Measurements from ENCODE around the gene RND3. TPM values are rescaled to one million over a fixed set of nuclear protein-coding genes. Genes with fewer than 3 reads are reported as not detected.

RND3 gene
- total RNA-seq, 2 experiments from 2014 or later: not detected

DNA sequence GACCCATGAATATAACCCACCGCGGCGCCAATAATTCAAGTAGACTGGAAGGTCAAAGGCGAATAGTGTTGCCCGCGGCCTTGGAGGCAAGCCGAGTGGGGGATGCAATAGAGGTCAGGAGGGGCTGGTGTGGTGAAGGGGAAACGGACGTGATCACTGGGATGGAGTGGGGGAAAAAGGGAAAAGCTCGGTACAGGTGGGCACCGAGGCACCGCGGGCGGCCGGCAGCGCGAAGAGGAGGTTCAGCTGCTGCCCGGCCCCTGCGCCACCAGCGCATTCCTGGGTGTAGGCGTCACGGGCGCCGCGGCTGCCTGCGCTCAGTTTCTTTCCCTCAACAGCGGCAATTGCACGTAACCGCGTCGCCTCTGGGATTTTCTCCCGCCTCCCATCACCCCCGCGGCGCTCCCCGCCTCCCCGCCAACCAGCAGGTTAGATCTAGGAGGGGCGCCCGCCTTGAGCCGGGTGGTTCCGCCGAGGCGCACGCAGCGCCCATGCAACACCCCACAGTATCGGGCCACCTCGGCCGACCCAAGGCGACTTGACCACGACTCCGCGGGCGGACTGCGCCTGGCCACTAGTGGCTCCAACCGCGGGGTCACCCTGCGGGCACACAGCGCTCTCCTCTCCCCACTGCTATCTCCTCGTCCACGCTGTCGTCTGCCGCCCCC, 1.5 kb downstream of the RND3 start:
- POLR2A ChIA-PET: no interaction called here
- DNase-seq: no peak
- H3K36me3 Mint-ChIP-seq (ENCODE audit: low read depth): peaks cover 3% of the 10 kb centered on the region
- H3K4me1 Mint-ChIP-seq: peaks cover 11% of the 10 kb centered on the region
- no peaks in the 10 kb centered on the region for H3K9me3 Mint-ChIP-seq
- peaks cover 57% of the 10 kb centered on the region for H3K27me3 Mint-ChIP-seq
- CTCF ChIA-PET: no interaction called here
- peak overlapping the region; percentile 27 for H3K4me3 Mint-ChIP-seq
- no peak overlapping the region for H3K27ac Mint-ChIP-seq

DNA sequence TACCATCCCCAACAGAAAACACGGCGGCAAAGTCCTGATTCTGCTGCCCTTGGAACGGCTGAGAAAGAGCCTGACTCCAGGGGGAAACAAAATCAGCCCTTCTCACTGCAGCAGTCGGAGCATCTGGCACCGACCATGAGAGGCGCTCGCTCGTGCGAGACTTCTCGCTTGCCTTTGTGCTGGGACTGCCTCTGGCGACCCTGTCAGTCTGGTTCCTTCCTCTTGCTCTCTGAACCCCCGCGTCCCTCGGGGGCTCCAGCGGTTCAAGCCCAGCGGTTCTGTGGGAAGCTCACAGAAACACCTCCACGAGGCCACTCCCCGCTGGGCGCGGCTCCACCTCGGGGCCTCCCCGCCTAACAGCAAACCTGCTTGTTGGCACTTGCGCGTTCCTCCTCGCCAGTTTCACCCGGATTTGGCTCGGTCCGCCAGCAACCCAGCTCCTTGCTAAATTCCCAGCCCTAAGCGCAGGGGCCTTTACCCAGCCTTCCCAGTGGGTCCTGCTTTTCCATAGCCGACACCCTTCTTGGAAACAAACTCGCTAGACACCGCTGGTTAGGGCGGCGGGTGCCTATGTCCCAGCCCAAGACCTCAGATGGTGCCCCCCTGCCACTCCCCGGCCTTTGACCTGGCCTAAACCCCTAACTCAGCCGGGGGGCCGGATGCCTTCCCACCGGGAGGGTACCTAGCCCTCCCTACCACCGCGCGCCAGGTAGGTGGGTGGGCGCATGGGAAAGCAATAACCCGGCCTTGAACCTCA, 2.2 kb downstream of the RND3 start:
- ChIA-PET POLR2A (no interaction called here), CTCF (no interaction called here)
- Mint-ChIP-seq H3K27me3 (peaks cover 57% of the 10 kb centered on the region), H3K9me3 (no peaks in the 10 kb centered on the region), H3K4me1 (peaks cover 11% of the 10 kb centered on the region), H3K4me3 (no peak overlapping the region), H3K27ac (no peak overlapping the region), H3K36me3 (ENCODE audit: low read depth) (peaks cover 3% of the 10 kb centered on the region)
- DNase-seq: no peak

DNA sequence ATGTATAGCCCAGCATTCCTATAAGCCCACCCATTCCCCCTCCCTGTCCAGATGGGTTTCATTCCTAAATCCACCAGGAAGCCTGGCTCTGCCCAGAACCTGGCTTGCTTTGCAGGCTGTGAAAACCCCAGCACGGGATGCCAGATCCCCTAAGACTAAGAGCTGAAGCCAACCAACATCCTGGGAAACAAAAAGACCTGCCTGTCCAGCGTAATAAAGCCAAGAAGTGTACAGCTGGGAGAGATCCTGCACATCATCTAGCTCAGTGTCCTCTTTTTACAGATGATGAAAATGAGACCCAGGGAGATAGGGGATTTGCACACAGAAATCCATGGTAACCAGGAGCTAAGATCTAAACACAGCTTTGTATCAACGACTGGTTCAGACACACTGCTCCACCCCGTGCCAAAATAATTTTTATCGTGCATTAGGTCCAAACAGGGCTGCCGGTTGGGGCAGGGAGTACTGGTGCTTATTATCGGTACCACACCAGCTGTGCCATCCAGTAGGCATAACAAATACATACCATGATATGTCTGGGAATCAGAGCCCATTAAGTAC, 2.9 kb downstream of the RND3 start:
- H3K36me3 Mint-ChIP-seq (ENCODE audit: low read depth): peaks cover 3% of the 10 kb centered on the region
- peaks cover 54% of the 10 kb centered on the region for H3K27me3 Mint-ChIP-seq
- H3K27ac Mint-ChIP-seq: no peak overlapping the region
- no peak for DNase-seq
- H3K9me3 Mint-ChIP-seq: no peaks in the 10 kb centered on the region
- CTCF ChIA-PET: no interaction called here
- POLR2A ChIA-PET: no interaction called here
- peaks cover 11% of the 10 kb centered on the region for H3K4me1 Mint-ChIP-seq
- no peak overlapping the region for H3K4me3 Mint-ChIP-seq

DNA sequence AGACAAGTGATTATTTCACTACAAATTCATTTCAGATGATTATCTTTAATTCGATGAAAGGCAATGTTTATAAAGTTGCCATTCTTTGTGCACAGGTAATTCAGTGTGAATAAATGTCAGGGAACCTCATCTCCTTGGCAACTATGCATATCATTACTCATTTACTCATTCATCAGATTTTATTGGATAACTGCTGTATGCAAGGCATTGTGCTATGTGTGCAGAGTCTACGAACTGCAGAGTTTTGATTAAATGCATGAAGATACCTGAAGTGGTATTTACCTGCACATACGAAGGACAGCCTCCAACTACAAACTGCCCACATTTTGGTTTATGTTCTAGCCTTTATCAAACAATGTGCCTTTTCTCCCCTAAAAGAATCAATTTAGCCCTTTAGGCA, 3.5 kb downstream of the RND3 start:
- ChIA-PET CTCF (no interaction called here), POLR2A (no interaction called here)
- peaks cover 53% of the 10 kb centered on the region for H3K27me3 Mint-ChIP-seq

DNA sequence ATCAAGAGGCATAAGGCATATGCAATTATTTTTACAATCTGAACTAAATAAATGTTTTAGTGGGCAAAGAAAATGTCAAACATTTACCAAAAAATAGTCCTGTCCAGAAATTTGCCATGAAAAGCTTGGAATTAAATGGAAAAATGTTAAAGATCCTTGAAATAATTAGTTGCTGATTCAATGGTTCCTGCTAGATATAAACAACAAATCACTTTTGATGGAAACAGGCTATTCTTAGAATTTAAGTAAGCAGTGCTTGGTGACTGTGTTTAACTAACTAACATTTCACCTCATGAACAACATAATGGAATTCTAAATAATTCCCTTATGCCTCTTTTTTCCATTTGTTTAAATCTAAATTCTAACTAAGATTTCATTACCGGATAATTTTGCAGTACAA, 3.9 kb downstream of the RND3 start:
- Mint-ChIP-seq H3K27me3 (peaks cover 51% of the 10 kb centered on the region), H3K27ac (no peak overlapping the region), H3K4me1 (peaks cover 11% of the 10 kb centered on the region), H3K4me3 (no peak overlapping the region), H3K36me3 (ENCODE audit: low read depth) (peaks cover 3% of the 10 kb centered on the region), H3K9me3 (no peaks in the 10 kb centered on the region)
- ChIA-PET POLR2A (no interaction called here), CTCF (no interaction called here)
- DNase-seq: no peak

More for the DNA sequence above, 3.5 kb downstream of the RND3 start:
- Mint-ChIP-seq H3K27ac (no peak overlapping the region), H3K4me1 (peaks cover 11% of the 10 kb centered on the region), H3K9me3 (no peaks in the 10 kb centered on the region), H3K4me3 (no peak overlapping the region), H3K36me3 (ENCODE audit: low read depth) (peaks cover 3% of the 10 kb centered on the region)
- no peak for DNase-seq

DNA sequence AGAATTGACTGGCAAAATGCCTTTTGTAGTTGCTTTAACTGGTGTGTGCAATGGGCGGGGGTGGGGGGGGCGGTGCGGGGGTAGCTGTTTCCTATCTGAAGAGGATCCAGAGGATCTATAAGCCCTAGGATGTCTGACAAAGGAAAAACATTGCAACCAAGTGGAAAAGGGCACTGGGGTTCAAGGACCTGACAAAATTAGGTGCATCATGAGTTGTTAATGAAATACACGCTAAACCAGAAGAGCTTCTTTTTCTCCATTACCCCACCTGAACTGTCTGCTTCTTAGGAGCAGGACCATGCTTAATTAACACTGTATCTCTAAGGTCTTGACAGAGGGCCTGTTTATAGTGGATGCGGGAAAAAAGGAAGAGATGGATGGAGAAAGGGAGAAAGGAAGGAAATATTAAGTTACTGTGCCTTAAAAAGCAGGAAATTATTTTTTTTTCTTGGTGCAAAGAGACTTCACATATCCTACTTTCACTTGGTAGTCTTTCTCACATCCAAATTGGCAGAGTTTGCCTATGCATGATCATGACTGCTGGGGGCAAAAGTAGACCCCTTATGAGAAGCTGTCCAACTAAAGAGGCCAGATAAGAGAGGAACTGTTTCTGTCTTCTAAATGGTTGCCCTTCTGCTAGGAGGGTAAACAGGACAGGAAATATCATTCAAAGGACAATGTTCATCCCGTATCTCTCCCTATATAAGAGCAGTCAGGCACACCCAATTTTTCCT, 4.6 kb downstream of the RND3 start:
- CTCF ChIA-PET: no interaction called here
- H3K36me3 Mint-ChIP-seq (ENCODE audit: low read depth): peaks cover 3% of the 10 kb centered on the region
- POLR2A ChIA-PET: no interaction called here
- H3K27me3 Mint-ChIP-seq: peaks cover 44% of the 10 kb centered on the region
- DNase-seq: no peak
- no peak overlapping the region for H3K27ac Mint-ChIP-seq
- H3K9me3 Mint-ChIP-seq: no peaks in the 10 kb centered on the region
- H3K4me1 Mint-ChIP-seq: peaks cover 11% of the 10 kb centered on the region
- no peak overlapping the region for H3K4me3 Mint-ChIP-seq

DNA sequence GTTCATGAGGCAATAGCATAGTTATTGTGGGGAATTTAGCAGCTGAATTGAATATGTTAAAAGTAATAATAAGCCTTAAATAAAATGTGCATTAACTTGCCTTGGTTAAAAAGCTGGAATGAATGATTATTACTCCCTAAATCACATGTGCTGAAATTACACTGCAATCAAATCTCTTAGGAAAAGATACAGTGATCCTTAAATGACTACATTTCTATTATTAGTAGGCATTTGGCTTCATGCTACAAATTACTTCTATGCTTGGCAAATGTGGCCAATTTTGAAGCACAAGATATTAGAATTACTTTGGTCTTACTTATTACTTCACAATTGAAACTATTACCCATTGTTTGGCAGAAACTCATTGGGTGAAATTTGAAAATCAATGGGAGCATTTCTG, 5.4 kb downstream of the RND3 start:
- Mint-ChIP-seq H3K27me3 (peaks cover 38% of the 10 kb centered on the region), H3K4me3 (no peak overlapping the region), H3K36me3 (ENCODE audit: low read depth) (peaks cover 3% of the 10 kb centered on the region), H3K4me1 (peaks cover 10% of the 10 kb centered on the region), H3K9me3 (no peaks in the 10 kb centered on the region), H3K27ac (no peak overlapping the region)
- DNase-seq: no peak
- ChIA-PET CTCF (no interaction called here), POLR2A (no interaction called here)

DNA sequence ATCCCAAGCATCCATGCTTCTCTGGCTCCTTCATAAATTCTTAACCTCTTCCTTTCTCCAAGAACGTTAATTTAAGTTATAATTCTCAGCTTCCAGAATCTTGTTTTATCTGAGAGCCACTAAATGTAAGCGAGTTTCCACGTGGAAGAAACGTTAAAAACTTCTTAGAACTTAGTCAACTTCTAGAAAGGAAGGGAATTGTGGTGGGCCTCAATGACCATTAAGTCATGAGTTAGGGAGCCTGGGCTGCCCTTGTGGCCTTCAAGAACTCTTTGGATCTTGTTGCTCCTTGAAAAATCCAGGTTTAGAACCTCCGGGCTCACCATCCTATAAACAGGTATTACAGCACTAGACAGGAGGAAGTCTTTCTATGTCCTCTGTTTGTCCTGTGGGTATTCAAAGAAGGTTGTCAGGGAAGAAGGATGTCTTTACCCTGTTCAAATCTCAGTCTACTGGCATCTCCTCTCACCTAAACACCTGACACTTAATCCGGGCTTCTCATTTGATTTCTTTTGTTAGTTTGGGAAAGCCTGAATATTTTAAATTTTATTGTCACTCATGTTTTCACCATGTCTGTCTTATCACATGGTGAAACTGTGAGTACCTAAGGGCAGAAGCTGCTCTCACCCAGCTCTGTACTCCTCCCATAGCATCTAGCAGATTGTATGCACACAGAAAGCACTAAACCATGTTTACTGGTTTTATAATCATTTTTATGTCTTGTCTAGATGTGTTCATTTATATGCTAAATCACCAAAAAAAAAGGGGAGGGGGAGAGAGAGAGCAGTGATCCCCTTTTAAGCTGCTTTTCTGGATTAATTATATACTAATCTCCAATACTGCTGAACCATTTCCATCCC, 6.3 kb downstream of the RND3 start:
- Mint-ChIP-seq H3K27ac (no peak overlapping the region), H3K9me3 (no peaks in the 10 kb centered on the region), H3K36me3 (ENCODE audit: low read depth) (no peaks in the 10 kb centered on the region), H3K4me3 (no peak overlapping the region), H3K27me3 (peaks cover 31% of the 10 kb centered on the region), H3K4me1 (peaks cover 3% of the 10 kb centered on the region)
- CTCF ChIA-PET: no interaction called here
- no peak for DNase-seq
- POLR2A ChIA-PET: no interaction called here

DNA sequence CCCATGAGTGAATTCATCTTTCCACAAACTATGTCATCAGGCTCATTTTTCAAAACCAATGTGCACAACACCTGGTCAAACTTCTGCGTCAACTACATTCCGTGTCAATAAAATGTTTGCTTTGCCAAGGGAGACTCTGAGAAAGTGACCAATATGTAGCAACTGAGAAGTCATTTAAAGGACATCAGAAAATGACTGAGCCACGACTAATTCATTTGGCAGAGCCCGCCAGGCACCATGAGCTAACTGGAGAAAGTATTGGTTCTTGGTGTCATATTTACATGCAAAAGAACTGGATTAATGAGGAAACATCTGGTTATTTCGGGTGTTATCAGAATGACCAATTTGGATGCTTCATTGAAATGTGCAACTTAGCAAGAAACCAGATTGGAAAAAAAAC, 7.2 kb downstream of the RND3 start:
- no peak for DNase-seq
- Mint-ChIP-seq H3K27me3 (peaks cover 22% of the 10 kb centered on the region), H3K27ac (no peak overlapping the region), H3K36me3 (ENCODE audit: low read depth) (no peaks in the 10 kb centered on the region), H3K4me3 (no peak overlapping the region), H3K4me1 (no peaks in the 10 kb centered on the region), H3K9me3 (no peaks in the 10 kb centered on the region)
- ChIA-PET POLR2A (no interaction called here), CTCF (no interaction called here)

DNA sequence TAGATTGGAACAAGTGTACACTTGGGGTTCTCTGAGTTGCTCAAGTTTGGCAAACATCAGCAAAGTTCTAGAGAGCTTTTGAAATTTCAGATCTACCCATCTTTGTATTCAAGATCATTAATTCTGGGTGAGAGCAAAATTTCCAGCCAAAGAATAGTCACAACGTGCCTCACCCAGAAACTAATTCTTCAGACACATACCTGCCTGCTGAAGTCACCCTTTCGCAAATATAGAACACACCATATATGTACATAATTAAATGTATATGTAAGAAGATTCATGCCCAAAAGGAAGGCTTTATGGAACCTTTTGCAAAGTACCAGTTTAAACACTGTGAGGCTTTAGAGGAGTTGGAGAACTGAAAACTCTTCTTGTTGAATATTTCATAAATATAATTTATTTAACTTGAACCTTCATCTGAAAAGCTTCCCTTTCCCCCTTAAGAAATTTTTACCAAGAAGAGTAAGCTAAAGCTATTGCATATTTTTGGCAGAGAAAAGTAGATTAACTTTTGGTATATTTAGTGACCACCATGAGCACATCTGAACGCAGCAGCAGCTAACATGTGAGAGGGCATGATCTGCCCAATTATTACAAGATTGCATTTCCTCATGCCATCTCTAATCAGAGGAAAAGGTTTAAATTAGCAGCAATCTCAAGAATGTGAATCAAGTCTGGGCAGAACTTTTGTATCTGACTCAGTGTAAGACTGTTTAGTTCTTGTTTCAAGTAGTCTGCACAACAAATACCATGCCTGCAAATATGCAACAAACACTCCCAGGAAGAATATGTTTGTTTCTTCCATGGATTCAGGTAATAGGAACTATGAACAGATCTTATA, 8.2 kb downstream of the RND3 start:
- no peaks in the 10 kb centered on the region for H3K4me1 Mint-ChIP-seq
- ChIA-PET CTCF (no interaction called here), POLR2A (no interaction called here)
- DNase-seq: no peak
- peaks cover 14% of the 10 kb centered on the region for H3K27me3 Mint-ChIP-seq
- no peaks in the 10 kb centered on the region for H3K9me3 Mint-ChIP-seq
- no peaks in the 10 kb centered on the region for H3K36me3 Mint-ChIP-seq (ENCODE audit: low read depth)
- no peak overlapping the region for H3K4me3 Mint-ChIP-seq
- H3K27ac Mint-ChIP-seq: no peak overlapping the region

DNA sequence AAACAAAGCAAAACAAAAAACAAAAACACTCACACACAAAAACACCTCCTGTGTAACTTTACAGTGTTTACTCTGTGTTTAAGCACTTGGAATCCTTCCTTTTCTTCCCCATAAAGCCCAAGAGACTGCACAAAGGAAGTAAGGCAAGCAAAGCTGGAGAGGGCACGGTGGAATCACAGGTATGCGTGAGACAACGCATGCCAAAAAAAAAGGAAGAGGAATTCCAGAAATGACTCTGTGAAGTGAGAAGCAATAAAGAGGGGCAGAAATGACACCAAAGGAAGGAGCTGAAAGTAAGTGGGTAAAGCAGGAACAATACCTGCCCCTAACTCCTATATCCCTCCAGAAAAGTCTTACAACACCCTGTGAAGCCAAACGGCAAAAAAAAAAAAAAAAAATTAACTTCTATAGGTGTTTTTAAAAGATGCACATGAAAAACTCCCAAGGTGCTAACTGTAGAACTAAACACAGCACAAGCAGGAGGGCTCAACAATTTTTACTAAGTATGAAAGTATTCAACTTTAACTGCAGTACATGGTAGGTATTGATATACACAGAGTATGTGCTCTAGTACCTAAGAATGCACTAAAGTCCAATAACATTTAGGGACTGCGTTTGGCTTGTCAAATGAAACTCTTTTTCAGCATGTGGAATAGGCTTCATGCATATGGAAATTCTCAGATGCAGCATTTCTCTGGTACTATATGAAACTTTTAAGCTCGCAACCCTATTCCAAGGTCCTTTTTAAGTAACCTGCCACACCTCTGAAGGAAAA, 9.1 kb downstream of the RND3 start:
- ChIA-PET POLR2A (no interaction called here), CTCF (no interaction called here)

More for the DNA sequence above, 9.1 kb downstream of the RND3 start:
- Mint-ChIP-seq H3K27ac (no peak overlapping the region), H3K9me3 (no peaks in the 10 kb centered on the region), H3K4me3 (no peak overlapping the region), H3K27me3 (peaks cover 9% of the 10 kb centered on the region), H3K4me1 (no peaks in the 10 kb centered on the region), H3K36me3 (ENCODE audit: low read depth) (no peaks in the 10 kb centered on the region)
- no peak for DNase-seq
